ENCODE results near the gene STARD13. TPM values are rescaled to one million over a fixed set of nuclear protein-coding genes. Genes with fewer than 3 reads are reported as not detected.

Gene STARD13
- total RNA-seq, 1 donor from 2014 or later, result 1.8 TPM

DNA sequence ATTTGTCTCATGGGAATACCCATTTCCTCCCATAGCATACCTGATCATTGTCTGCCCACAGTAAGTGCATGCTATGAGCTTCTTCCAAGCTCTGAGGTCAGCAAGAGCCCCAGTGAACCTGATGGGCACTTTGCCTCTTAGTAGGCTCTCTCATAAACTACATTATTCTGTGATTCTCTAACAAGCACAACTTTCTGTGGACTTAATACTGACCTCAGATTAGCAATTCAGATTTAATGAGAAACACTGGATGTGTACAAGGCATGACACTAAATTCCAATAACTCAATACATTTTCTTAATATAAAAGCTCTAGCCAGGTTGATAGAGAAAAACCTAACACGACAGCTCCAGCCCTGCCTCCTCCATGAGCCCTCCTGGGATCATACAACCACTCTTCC, 23.3 kb upstream of the STARD13 start:
- intact Hi-C loops (cut with micrococcal nuclease), result no loop called here

GRCh38 chr13:33307843-33308242, 22.3 kb upstream of the STARD13 start:
- intact Hi-C loops (cut with micrococcal nuclease), result no loop called here

DNA sequence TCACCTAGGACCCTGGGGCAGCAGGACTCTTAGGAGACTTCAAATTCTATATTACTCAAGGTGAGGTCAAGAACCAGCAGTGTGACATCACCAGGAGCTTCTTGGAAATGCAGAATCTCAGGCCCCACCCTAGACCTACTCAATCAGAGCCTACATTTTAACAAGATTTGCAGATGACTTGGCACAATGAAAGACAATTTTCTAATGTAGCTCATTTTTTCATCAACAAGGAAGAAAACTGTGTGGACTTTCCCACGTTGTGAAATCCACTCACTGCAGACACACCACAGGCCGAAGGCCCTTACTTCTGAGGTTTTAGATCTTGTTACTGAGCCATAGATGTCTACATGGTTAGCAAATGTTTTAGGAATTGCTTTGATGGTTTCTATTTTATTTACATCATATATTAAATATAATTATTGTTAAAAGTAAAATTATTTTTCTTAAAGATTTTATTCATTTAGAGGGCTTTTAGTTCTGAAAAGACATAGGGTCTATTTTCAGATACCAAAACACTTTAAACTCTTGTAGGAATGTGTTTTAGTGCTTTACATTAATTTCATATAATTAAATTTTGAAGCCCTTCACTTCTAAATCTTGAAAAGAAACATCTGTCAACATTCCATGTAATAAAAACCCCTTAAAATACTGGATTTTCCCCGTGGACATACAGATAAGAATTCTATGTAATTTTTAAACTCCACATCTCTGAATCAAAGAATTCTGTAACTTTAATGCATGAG, 18.5 kb upstream of the STARD13 start:
- intact Hi-C loops (cut with micrococcal nuclease), result no loop called here

DNA sequence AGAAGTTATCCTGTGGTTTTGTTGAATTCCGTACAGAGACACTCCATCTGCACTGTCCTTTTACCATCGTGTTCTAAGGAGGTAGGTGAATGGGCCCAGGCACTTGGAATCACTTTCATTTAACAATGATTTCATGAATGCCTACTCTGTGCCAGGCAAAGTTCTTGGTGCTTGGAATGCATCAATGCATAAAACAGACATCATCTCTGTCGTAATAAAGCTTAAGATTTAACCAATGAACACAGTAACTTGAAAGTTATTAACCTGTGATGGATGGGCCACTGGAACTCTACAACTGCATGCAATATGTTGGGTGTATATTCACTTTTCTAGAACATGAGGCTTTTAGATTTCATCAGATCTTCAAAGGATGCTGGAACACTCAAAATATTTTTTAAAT, 14.1 kb upstream of the STARD13 start:
- intact Hi-C loops (cut with micrococcal nuclease), result no loop called here

GRCh38 chr13:33296793-33297425, 11.4 kb upstream of the STARD13 start:
- intact Hi-C loops (cut with micrococcal nuclease), result no loop called here

DNA sequence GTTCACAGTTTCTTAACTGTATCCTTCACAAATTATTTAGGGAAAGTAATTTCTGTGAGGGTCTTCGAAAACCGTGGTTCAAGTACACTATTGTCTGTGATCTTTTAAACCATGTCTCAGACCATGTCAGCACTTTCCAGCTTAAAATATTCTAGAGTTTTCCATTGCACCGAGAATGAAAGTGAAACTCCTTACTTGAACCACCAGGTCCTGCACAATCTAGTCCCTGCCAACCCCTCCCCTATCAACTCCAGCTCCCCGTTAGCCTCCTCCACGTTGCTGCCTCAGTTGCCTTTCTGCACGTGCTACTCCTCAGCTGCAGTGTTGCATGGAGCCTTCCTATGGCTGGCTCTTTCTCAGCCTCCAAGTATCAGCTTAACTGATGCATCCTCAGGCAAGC, 7.2 kb upstream of the STARD13 start:
- intact Hi-C loops (cut with micrococcal nuclease), result no loop called here

GRCh38 chr13:33290421-33290965, 4.9 kb upstream of the STARD13 start:
- intact Hi-C loops (cut with micrococcal nuclease), result no loop called here

DNA sequence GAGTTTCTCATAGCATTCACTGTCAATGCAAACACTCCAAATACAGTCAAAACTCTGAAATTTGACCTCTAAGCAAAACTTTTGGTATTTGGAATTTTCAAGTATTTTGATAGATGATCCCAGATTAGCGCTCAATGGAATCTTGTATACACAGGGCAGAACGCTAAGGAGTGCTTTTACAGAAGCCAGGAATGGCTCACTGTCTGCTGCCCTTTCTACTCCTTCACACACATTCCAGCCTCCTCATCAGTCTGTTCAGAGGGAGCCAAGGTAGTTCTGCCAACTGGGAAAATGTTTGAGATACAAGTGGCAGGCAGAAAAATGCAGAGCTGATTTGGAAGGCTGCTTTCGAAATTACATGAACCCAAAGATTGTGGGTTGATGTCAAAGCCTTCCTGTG, 4.4 kb upstream of the STARD13 start:
- intact Hi-C loops (cut with micrococcal nuclease), result no loop called here

DNA sequence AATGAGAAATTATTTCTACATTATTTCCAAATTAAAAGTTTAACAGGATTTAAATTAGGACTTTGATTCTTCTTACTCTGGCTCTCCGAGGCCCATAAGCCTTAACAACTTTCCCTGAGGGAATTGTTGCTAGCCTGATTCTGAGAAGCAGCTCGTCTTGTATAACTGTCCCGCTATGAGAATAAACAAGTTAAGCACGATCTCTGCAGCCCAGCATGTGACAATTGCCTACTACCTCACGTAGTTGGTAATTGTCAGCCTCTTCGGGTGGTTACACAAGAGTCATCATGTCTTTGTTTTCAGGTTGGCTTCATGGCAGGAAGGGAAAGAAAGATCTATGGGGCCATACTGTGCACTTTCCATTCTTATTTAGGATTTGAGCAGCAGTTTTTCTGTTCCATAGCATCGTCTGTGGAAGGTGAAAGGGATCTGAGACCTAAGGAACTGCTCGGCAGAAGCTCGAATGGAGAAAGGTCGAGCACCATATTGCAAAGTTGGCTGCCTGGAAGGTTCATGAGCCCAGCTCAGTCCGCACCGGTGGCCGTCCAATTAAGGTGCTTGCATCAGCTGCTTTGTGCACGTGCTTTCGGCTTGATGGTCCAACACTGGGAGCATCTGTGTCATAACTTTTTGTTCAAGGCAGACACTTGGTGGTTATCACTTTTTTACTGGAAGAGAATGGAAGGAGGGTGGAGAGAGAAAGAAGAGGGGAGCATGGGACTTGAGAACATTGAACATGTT, 1.8 kb upstream of the STARD13 start:
- intact Hi-C loops (cut with micrococcal nuclease), result no loop called here

DNA sequence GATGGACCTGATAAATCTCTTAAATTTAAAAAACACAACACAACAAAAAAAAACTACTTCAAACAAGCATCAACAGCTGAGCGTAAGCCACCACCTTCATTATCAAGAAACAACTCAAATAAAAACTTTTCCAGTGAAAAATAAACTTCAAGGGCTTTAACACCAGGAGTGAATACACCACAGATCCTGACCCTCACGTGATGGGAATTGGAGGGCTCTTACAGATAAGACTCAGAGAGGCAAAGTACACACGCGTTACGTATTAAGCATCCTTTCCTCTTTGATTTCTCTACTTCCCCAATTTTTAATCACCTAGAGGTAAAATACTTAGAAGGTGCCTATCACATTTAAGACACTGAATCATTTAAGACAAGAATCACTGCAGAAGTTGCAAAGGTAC, 573 bp upstream of the STARD13 start:
- intact Hi-C loops (cut with micrococcal nuclease), result no loop called here

- intact Hi-C loops (cut with micrococcal nuclease), result no loop called here
Measured at GRCh38 chr13:33284916-33285315, 639 bp downstream of the STARD13 start.

DNA sequence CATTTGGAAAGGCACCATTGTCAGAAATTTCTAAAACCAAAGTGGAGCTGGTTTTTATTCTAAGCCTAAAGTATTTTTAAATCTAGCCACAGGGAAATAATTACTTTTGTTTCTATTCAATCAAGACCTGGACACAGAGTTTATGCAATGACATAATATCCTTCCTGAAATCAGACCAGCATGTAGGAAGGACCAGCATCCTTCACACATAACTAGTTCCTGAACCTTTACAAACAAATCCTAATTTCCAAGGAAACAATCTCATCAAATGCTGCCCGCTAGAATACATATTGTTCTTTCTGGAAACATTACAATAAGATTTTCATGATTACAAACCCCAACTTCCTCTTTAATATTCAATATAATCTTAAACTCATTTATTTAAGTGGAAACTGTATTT, 1.5 kb downstream of the STARD13 start:
- intact Hi-C loops (cut with micrococcal nuclease), result no loop called here

DNA sequence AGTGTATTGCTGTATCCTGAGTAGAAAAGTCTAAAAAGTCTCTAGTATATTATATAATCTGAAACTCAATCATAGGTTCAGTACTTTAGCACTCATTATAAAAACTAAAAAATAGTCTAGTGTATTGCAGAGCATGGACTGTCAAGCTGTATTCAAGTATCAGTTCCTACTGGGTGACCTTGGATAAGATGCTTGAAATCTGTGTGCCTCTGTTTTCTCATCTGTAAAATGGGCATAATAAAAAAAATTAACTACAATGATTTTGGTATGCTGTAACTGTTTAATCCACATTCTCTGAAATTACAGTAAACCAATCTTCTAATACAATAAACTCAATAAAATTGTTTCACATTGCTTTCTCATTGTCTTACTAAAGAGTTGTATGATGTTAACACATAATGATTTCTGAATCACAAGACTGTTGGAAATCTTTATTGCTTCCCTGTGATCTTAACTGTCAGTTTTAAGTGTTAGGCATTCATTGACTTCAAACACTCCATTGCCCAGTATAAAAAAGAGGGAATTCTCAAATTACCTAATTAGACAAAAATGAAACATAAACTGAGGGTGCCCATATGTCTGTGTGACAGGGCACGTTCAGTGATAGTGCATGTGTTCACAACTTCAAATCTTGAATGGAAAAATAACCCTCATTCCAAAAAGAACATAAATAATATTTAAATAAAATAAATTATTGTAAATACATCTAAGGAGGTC, 2.2 kb downstream of the STARD13 start:
- intact Hi-C loops (cut with micrococcal nuclease), result no loop called here

DNA sequence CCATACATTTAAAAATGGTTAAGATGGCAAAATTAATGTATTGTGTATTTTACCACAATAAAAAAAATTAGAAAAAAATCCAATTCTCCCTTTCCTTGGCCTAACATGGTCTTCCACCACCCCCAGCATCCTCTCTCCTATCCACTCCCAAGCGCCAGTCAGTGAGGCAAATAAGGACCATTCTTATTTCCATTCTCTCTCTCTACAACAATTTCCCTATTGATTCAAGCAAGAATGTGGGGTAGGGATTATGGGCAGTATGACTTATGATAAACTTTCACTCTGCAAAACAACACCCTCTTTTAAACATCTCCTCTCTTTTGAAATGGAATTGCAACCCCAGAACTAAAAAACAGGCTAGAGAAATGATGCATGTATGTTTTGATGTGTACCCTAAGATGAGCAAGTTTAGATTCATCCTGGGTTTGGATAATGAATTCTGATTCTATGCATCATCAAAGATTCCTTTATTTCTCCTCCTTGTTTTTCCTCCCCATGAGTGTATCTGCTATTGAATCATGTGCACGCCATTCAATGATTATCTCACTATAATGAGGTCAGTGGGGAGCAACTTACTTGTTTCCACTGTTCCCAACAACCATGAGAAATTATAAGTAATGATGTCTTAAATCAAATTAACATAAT, 3.5 kb downstream of the STARD13 start:
- intact Hi-C loops (cut with micrococcal nuclease), result no loop called here

DNA sequence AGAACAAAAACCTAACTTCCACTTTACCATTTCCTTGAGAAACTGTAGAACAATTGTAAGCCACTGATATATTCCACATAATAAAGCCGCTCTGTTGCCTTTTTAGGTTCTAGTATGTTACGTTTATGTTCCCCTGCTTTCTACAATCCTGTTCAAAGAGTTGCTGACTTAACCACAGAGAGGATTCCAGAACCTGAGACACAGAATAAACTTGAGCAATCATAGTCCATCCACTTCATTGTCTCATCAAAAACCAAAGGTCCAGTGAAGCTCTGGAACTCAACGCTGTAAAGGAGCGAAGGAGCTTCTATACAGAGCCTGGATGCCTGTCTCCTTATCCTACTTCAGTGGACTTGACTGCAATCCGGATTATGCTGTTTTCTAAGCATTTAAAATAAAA, 4.6 kb downstream of the STARD13 start:
- intact Hi-C loops (cut with micrococcal nuclease), result no loop called here

- intact Hi-C loops (cut with micrococcal nuclease), result no loop called here
Measured at GRCh38 chr13:33280279-33280905, 5.2 kb downstream of the STARD13 start.

GRCh38 chr13:33279414-33280278, 5.9 kb downstream of the STARD13 start:
- intact Hi-C loops (cut with micrococcal nuclease), result no loop called here

GRCh38 chr13:33278913-33279312, 6.6 kb downstream of the STARD13 start:
- intact Hi-C loops (cut with micrococcal nuclease), result no loop called here

- intact Hi-C loops (cut with micrococcal nuclease), result no loop called here
Measured at GRCh38 chr13:33277946-33278345, 7.6 kb downstream of the STARD13 start.
